Measurements from ENCODE around the gene CSHL1. TPM values are rescaled to one million over a fixed set of nuclear protein-coding genes. Genes with fewer than 3 reads are reported as not detected.
"Not testable (repeated sequence)": the region's sequence is repeated elsewhere in the genome, so short reads cannot be mapped to it uniquely, and the experiment has no call there.

Gene CSHL1
- total RNA-seq, 4 donors from 2014 or later = not detected

DNA sequence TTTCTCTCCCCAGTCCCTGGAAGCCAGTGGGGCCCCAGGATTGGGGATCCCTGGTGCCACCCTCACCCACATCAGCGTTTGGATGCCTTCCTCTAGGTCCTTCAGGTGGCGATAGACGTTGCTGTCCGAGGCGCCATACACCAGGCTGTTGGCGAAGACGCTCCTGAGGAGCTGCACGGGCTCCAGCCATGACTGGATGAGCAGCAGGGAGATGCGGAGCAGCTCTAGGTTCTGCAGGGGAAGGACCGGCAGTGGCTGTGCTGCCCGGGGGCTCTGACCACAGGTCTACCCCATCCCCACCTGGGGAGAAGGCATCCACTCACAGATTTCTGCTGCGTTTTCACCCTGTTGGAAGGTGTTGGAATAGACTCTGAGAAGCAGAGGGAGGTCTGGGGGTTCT, 30.4 kb downstream of the CSHL1 start:
- H3K4me1 ChIP-seq = no peaks in the 10 kb centered on the region
- H3K9me3 ChIP-seq = no peaks in the 10 kb centered on the region
- no peak overlapping the region for H3K27ac ChIP-seq
- no peak for TF ChIP-seq POLR2A (IDR thresholded peaks at IDR 0.05)
- TF ChIP-seq, protein P1, sequence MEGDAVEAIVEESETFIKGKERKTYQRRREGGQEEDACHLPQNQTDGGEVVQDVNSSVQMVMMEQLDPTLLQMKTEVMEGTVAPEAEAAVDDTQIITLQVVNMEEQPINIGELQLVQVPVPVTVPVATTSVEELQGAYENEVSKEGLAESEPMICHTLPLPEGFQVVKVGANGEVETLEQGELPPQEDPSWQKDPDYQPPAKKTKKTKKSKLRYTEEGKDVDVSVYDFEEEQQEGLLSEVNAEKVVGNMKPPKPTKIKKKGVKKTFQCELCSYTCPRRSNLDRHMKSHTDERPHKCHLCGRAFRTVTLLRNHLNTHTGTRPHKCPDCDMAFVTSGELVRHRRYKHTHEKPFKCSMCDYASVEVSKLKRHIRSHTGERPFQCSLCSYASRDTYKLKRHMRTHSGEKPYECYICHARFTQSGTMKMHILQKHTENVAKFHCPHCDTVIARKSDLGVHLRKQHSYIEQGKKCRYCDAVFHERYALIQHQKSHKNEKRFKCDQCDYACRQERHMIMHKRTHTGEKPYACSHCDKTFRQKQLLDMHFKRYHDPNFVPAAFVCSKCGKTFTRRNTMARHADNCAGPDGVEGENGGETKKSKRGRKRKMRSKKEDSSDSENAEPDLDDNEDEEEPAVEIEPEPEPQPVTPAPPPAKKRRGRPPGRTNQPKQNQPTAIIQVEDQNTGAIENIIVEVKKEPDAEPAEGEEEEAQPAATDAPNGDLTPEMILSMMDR (IDR thresholded peaks at IDR 0.05) = no peak
- H3K27me3 ChIP-seq = no peaks in the 10 kb centered on the region
- DNase-seq = peak in 1 of 3 donors; percentile 34
- H3K36me3 ChIP-seq = no peaks in the 10 kb centered on the region
- no peak overlapping the region for H3K4me3 ChIP-seq

DNA sequence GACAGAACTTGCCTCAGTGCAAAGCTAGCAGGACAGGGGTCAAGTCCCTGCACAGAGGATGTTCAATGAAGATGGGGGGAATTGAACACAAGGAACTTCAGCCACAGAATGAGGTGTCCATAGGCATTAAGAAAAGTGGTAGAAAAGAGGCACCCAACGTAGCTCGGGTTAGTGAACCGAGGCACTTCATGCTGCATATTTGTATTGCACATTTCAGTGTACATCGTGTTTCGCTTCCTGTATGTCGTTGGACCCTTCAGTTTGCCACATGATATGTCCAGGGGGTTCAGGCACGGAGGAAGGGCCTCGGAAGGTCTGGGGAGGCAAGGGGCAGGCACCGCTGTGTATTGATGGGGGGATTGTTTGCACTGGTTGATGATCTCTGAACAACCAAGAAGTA, 32.6 kb downstream of the CSHL1 start:
- H3K27ac ChIP-seq, H3K36me3 ChIP-seq, H3K9me3 ChIP-seq, H3K4me1 ChIP-seq, H3K4me3 ChIP-seq, H3K27me3 ChIP-seq: not testable (repeated sequence)
- DNase-seq = peak in 1 of 3 donors; percentile 17

DNA sequence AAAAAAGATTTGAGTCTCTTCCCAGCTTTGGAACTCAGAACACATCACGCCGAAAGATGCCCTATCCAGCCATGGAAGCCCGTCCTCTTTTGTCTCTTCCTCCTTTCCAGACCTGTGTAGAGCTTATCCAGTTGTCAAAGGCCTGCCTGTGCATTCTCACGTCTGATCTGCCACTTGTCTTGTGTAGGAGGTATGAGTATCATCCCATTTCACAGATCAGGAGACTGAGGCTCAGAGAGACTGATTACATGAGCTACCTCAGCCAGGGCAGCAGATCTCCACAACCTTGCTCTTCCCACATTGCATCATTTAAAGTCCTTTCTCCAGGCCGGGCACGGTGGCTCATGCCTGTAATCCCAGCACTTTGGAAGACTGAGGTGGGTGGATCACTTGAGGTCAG, 36.4 kb downstream of the CSHL1 start:
- not testable (repeated sequence) for H3K4me1 ChIP-seq, H3K27ac ChIP-seq, H3K9me3 ChIP-seq, DNase-seq, H3K4me3 ChIP-seq, H3K36me3 ChIP-seq, H3K27me3 ChIP-seq

DNA sequence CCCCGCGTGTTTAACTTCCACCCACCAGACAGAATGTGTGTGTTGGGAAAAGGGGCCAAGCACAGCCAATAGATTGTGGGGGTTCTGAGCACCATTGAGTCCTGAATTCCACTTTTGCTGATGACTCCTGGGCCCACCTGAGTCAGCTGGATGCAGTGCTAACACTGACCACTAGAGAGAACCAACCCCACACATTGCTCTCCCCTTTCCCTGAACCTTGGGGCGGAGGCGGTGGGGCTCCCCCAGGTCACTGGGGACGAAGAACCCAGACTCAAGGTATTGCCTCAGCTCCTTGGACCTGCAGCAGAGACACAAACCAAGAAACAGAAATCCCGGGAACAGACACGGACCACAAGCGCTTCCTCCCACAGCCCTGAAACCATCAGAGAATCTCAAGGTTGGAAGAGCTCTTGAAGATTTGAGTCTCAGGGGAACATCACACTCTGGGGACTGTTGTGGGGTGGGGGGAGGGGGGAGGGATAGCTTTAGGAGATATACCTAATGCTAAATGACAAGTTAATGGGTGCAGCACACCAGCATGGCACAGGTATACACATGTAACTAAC, 36.9 kb downstream of the CSHL1 start:
- not testable (repeated sequence) for H3K27me3 ChIP-seq, H3K36me3 ChIP-seq, H3K27ac ChIP-seq

DNA sequence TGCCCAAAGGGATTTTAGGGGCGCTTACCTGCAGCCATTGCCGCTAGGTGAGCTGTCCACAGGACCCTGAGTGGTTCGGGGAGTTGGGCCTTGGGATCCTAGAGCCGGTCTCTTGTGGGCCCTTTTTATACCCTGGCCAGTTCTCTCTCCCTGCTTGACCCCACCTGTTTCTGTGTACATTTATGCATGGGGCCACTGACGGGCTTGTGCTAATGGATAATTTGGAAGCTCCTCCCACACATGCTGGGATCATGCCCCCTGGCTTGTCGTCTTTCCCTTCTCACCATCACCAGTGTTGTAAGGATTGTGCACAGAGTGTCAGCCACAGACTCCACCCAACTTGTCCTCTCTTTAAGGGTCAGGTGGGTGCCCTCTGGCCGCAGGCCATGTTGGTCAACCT, 37.5 kb downstream of the CSHL1 start, which contains the start of gene CSH2:
TSS of gene CSH2 (minus strand) at position 101 of the 400 bp plus-strand sequence. CDS start at position 38, 63 bp downstream.
- not testable (repeated sequence) for H3K4me1 ChIP-seq, H3K27me3 ChIP-seq, H3K9me3 ChIP-seq, H3K4me3 ChIP-seq, H3K36me3 ChIP-seq, DNase-seq, H3K27ac ChIP-seq

More for the DNA sequence above, 36.9 kb downstream of the CSHL1 start:
- H3K4me3 ChIP-seq, DNase-seq, H3K4me1 ChIP-seq, H3K9me3 ChIP-seq: not testable (repeated sequence)

DNA sequence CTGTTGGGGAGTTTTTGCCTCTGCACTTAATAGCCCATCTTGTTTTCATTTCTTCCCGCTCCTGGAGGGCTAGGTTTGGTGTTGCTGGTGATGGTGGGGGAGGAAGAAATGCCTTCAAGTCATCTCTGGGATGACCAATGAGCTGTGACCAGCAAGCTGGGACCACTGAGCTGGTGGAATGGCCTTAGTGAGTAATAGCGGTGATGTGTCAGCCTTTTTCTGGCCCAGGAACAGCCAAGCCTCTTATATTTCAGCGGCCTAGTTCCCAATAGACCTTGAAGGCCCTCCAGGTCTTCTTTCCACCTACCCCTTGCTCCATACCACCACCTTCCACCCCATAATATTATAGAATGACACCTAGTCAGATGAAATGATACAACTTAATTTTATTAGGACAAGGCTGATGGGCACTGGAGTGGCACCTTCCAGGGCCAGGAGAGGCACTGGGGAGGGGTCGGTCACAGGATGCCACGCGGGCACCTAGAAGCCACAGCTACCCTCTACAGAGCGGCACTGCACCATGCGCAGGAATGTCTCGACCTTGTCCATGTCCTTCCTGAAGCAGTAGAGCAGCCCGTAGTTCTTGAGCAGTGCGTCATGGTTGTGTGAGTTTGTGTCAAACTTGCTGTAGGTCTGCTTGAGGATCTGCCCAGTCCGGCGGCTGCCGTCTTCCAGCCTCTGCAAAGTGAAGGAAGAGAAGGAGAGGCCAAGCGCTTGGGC, 39.3 kb downstream of the CSHL1 start:
- not testable (repeated sequence) for DNase-seq, H3K4me1 ChIP-seq

DNA sequence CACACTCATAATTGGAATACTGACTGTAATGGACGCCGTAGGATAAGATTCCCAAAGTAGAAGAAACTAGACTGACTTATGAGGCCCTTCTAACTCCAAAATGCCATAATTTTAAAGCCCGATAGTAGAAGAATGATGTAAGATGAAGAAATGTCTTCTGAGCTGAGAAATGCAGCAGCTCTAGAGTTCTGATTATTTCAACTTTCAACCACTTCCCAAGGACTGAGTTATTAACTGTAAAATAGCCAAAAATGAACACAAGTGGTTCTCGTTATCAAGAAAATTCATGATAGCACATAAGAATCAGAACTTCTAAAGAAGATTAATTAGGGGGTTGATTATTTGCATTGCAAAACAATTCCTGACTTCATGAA, 40.8 kb downstream of the CSHL1 start:
- H3K4me3 ChIP-seq, H3K27ac ChIP-seq, H3K36me3 ChIP-seq: not testable (repeated sequence)

More for the DNA sequence above, 39.3 kb downstream of the CSHL1 start:
- H3K27me3 ChIP-seq, H3K36me3 ChIP-seq, H3K27ac ChIP-seq, H3K9me3 ChIP-seq, H3K4me3 ChIP-seq: not testable (repeated sequence)

DNA sequence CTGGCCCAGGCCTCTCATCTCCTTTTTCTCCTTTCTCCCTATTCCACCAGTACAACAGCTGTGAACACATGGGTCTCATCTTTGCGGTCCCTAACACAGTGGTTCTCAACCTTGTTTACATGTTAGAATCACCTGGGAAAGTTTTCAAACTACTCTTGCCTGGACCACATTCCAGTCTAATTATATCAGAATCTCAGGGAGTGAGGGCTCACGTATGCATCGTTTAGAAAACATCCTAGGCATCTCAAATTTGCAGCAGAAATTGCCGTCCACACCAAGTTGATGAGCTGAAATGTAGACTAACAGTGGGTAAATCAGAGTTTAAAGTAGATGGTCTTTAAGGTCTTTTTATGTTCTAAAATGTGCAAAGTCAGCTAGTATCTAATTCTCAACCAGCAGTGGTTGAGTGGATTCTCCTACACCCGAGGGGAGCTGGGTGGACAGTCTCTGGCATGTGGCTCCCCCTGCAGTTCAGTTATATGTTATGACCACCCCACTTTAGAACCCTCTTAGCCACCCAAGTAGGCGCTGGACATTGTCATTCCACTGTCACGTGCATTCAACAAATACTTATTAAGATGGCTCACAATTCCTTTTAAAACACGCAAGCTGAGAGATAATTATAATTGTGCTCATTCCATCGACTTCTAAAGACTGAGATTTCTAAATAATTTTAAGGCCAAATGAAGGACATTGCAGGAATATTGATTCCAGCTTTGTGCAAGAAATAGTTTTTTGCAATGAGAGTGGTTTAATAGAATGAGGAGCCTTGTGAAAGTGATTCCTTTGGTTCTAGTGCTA, 41.4 kb downstream of the CSHL1 start:
- not testable (repeated sequence) for H3K27me3 ChIP-seq, H3K9me3 ChIP-seq, H3K4me3 ChIP-seq, H3K27ac ChIP-seq, DNase-seq, H3K4me1 ChIP-seq, H3K36me3 ChIP-seq

More for the DNA sequence above, 40.8 kb downstream of the CSHL1 start:
- H3K27me3 ChIP-seq, H3K4me1 ChIP-seq, DNase-seq, H3K9me3 ChIP-seq: not testable (repeated sequence)

DNA sequence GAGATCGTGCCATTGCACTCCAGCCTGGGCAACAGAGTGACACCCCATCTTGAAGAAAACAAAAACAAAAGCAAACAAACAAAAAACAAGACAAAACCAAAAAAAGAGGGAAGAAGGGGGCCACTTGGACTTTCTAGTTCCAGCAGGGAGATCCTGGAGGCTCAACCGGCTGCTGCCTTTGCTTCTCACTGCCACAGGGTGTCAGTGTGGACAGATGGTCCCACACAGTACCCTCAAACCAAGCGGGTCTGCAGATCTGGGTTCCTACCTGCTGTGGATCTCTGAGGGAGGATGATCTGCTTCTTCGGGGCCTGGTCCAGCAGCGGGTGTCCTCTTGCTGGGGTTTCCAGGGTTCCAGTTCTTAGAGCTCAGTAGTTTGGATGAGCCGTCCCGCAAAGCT, 44.4 kb downstream of the CSHL1 start:
- not testable (repeated sequence) for H3K4me1 ChIP-seq, DNase-seq, H3K4me3 ChIP-seq

More for the DNA sequence above, 44.4 kb downstream of the CSHL1 start:
- not testable (repeated sequence) for H3K36me3 ChIP-seq, H3K9me3 ChIP-seq, H3K27me3 ChIP-seq, H3K27ac ChIP-seq

Small RNA genes within 50 kb of the gene (small RNA-seq; reads per million reads assigned to genes)
- 0 reads per million in 2 donors for gene AC040958.1
- gene AC127029.1 = 0 reads per million in 2 donors
- 0 reads per million in 2 donors for gene GH1

Other genes with a start within 250 kb of the CSHL1 start
- gene LIMD2, start 211.1 kb downstream of the CSHL1 start, total RNA-seq = 10 to 100 TPM in 3 of 4 donors, 1 to 10 TPM in 1; 9.9 to 79.2 (median 12.6) TPM
- gene STRADA, start 169.5 kb downstream of the CSHL1 start, total RNA-seq = 10 to 100 TPM; 14.2 to 52.8 (median 40.4) TPM
- gene CCDC47, start 137.7 kb downstream of the CSHL1 start, total RNA-seq = 10 to 100 TPM; 79.8 to 91.8 (median 89.1) TPM
- gene DDX42, start 137.1 kb downstream of the CSHL1 start, total RNA-seq = 100 to 1,000 TPM in 3 of 4 donors, 10 to 100 TPM in 1; 78.5 to 334 (median 148) TPM
- gene PSMC5, start 83.8 kb downstream of the CSHL1 start, total RNA-seq = 100 to 1,000 TPM in 1 of 4 donors, 10 to 100 TPM in 3; 61.1 to 126 (median 67.3) TPM
- 100 to 1,000 TPM in 1 of 4 donors, 10 to 100 TPM in 3; 19.6 to 133 (median 51.6) TPM for gene FTSJ3, start 83.6 kb downstream of the CSHL1 start, total RNA-seq
- gene SMARCD2, start 68.6 kb downstream of the CSHL1 start, total RNA-seq = 100 to 1,000 TPM; 124 to 193 (median 151) TPM
- gene CSH2, start 37.6 kb downstream of the CSHL1 start, total RNA-seq = not detected
- gene GH2, start 29.3 kb downstream of the CSHL1 start, total RNA-seq = not detected
- gene CSH1, start 14.7 kb downstream of the CSHL1 start, total RNA-seq = not detected
- not detected for gene GH1, start 7.6 kb upstream of the CSHL1 start, total RNA-seq
- gene CD79B, start 21.1 kb upstream of the CSHL1 start, total RNA-seq = 10 to 100 TPM in 1 of 4 donors, 1 to 10 TPM in 2, not detected in 1; 2.4 to 44.6 (median 4.4) TPM
- gene SCN4A, start 61.7 kb upstream of the CSHL1 start, total RNA-seq = under 1 TPM in 1 of 4 donors, not detected in 3; 0.83 TPM
- under 1 TPM in 1 of 4 donors, not detected in 3; 0.27 TPM for gene PRR29, start 87.1 kb upstream of the CSHL1 start, total RNA-seq
- gene ICAM2, start 109.4 kb upstream of the CSHL1 start, total RNA-seq = 10 to 100 TPM in 2 of 4 donors, 1 to 10 TPM in 2; 2.1 to 25.6 (median 9.7) TPM
- 10 to 100 TPM; 17.2 to 30.0 (median 24.0) TPM for gene ERN1, start 218.9 kb upstream of the CSHL1 start, total RNA-seq